HG03521 (cell line): ENCODE measurements around the gene FOXRED2.
"Not testable (repeated sequence)": the region's sequence is repeated elsewhere in the genome, so short reads cannot be mapped to it uniquely, and the experiment has no call there.

Experiments
- ATAC-seq: cut with Tn5 transposase; IDR thresholded peaks from one replicate; pipeline ENCODE4 v1.9.1; 2021; ENCODE audit warnings: mild to moderate bottlenecking, moderate library complexity; ENCODE audit not compliant: unreplicated experiment

Gene FOXRED2

DNA sequence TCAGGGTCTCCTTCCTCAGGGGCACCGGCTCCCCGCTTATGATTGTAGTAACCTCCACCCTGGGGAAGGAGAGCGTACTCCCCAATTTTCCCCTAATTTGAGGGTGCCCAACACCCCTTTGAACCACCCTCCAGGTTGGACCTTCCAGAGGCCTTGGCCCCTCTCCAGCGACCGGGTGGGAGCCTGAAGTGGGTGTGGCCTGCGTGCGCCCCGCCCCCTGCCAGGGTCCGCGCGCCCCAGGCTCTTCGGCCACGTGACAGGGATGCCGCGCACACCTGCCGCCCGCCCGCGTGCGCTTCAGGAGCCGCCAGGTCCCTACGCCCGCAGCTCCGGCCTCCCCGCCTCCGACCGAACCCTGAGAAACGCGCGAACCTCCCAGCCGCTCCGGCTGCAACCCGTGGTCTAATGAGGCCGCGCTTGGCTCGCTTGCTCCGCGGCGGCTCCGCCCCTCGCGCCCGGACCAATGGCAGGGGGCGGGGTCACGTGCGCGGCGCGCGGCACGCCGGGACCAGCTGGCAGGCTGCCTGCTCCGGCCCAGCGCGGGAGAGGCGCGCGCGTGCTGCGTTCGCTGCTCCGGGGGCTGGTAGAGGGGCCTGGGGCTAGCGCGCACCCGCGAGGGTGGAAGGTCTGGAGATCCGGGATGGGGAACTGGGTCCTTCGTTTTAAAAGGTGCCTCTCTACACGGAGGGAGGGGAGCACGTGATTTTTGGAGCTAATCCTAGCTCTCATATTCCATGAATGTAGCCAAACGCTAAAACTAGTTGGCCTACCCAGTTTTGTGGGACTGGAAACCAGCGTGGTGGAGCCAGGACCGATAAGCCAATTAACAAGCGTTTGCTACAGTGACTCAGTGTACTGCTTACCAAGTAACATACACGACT lies at the start of gene FOXRED2:
Gene FOXRED2, minus strand, starts transcription at position 404 of the 881 bp plus-strand sequence. CDS start 618 bp downstream, outside the sequence.
- peak; percentile 84 for ATAC-seq

DNA sequence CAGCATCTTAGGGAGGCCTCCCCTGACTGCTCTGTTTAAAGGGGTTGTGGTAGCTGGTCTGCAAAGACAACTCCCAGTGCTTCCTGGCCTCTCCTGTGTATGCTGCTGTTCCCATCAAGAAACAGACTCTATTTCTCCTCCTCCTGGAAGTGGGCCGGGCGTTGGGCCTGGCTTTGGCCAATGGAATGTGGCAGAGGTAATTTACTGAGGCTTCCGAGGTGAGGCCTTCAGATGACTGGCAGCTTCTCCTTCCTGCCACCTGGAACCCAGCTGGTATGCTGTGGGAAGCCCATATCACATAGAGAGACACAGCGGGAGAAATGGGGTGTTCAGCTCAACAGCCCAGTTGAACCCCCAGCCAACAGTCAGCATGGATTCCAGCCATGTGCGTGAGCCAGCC lies 47.3 kb upstream of the FOXRED2 start:
- ATAC-seq: no peak

DNA sequence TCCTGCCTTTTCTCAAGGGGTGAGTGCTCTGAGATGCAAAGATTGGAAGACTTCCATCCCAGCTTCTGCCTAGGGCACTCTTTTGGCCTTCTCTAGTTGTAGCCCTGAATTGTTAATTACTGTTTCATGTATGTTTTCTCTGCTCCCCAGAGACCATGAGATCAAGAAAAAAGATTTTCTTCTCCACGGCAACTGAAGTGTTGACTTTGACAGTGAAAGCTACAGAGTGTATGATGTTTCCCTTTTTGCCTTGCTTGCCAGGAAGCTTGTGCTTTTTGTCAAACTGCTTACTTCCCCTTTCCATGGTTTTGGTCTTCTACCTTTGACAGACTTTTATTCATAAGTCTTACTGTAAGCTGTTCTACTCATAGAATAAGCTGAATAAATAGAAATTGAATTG lies 45.4 kb upstream of the FOXRED2 start:
- no peak for ATAC-seq

DNA sequence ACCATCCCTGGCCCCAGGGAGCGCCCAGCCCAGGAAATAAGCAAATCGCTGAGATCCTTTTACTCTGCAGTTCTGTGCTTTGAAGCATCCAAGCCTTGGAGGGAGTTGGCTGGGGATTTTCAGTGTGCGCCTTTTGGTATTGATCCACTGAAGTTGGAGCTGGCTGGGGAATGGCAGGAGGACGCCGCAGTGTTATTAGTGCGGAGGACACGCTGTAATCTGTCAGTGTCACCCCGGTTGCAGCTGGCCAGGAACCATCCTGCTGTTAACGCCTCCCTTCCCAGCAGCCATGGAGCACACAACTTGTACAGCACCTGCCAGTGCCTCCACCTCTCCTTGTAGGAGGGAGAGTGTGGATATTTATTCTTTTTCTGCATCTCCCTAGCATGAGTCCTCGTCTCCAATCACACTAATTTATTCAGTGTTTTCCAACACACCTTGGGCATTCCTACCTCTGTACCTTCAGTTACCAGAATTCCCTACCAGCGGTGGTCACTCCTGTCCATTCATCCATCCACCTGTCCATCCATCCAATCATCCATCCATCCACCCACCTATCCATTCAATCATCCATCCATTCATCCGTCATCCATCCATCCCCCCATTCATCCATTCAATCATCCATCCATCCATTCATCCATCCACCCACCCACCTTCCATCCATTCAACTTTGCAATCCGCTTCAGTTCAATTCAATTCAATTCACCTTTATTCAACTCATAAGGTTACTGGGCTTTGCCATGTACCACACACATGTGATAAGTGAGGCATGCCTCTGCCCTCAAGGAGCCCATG lies 44.1 kb upstream of the FOXRED2 start:
- ATAC-seq: no peak

DNA sequence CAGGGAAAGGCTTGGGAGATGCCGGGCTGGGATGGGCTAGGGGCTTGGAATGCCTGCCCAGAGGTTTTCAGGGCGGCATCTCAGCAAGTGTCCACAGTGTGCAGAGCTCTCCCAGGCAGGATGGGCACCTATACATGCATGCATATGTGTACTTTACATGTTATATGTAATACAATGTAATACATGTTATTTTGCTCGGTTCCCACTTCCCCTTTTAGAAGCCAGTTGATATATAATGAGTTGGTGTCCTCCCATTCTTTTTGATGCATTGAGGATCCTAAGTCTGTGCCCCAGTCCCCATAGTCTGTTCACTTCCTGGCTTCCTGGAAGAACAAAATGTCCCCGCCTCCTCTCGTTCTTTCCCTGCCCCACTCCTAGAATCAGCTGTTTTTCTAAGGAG lies 42.2 kb upstream of the FOXRED2 start:
- ATAC-seq: no peak

GRCh38 chr22:36548606-36549005 lies 41.8 kb upstream of the FOXRED2 start:
- no peak for ATAC-seq

GRCh38 chr22:36546932-36547331 lies 40.1 kb upstream of the FOXRED2 start:
- ATAC-seq: no peak

- ATAC-seq: no peak
Measured at GRCh38 chr22:36546092-36546804, 39.4 kb upstream of the FOXRED2 start.

- ATAC-seq: no peak
Measured at GRCh38 chr22:36544107-36544620, 37.3 kb upstream of the FOXRED2 start.

DNA sequence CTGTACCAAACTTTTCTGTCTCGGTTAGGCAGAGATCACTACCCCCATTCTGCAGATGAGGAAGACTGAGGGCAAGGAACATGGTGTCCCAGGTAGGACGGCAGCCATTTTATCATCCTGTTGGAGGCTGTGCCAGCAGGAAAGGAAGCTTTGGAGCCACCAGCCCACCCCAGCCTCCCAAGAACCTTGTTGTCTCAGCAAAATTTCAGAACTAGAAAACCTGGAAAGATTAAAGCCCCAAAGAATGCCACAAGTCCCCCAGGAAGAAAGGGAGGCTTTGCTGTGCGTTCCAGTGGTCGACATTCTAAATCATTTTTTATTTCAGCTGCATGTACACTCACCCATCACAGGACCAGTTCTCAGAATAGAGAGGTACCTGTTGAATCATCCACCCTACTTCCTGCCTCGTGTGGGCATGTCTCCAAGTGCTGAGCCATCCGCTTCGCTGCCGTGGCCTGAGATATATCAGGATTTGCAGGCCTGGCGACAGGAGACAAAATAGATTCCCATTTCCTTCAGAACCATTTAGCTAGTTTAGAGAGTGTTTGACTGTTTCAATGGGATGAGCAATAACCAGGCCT lies 35.1 kb upstream of the FOXRED2 start:
- no peak for ATAC-seq

DNA sequence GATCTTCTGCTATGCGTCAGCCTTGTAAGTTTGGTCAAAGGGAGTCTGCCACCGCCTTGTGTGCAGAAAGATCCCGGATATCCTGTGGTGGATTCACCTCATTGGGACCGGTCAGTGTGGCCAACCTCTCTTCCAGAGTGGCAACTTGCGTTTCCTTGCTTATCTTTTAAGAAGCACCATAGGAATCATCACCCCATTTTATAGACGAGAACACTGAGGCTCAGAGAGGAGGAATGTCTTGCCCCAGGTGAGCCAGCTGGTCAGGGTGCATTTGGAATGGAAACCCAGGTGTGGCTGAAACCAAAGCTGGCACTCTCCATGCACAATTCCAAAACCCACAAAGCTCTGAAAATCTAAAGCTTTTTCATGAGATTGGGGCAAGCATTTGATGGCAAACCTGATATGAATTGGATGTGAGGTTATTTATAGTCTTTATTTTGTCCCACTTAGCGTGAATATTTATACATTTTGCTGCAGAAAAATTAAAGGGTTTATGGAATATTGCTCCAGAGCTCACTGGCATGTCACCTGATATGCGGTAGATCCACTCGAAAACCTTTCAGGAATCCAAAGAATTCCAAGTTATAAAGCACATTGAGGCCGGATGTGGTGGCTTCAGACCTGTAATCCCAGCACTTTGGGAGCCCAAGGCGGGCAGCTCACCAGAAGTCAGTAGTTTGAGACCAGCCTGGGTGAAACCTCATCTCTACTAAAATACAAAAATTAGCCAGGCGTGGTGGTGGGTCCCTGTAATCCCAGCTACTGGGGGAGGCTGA lies 34.2 kb upstream of the FOXRED2 start:
- no peak for ATAC-seq

GRCh38 chr22:36538529-36538928 lies 31.7 kb upstream of the FOXRED2 start:
- ATAC-seq: no peak

GRCh38 chr22:36536717-36537116 lies 29.9 kb upstream of the FOXRED2 start:
- ATAC-seq: no peak

GRCh38 chr22:36533320-36533719 lies 26.5 kb upstream of the FOXRED2 start:
- ATAC-seq: not testable (repeated sequence)

GRCh38 chr22:36532466-36532865 lies 25.6 kb upstream of the FOXRED2 start:
- ATAC-seq: no peak

DNA sequence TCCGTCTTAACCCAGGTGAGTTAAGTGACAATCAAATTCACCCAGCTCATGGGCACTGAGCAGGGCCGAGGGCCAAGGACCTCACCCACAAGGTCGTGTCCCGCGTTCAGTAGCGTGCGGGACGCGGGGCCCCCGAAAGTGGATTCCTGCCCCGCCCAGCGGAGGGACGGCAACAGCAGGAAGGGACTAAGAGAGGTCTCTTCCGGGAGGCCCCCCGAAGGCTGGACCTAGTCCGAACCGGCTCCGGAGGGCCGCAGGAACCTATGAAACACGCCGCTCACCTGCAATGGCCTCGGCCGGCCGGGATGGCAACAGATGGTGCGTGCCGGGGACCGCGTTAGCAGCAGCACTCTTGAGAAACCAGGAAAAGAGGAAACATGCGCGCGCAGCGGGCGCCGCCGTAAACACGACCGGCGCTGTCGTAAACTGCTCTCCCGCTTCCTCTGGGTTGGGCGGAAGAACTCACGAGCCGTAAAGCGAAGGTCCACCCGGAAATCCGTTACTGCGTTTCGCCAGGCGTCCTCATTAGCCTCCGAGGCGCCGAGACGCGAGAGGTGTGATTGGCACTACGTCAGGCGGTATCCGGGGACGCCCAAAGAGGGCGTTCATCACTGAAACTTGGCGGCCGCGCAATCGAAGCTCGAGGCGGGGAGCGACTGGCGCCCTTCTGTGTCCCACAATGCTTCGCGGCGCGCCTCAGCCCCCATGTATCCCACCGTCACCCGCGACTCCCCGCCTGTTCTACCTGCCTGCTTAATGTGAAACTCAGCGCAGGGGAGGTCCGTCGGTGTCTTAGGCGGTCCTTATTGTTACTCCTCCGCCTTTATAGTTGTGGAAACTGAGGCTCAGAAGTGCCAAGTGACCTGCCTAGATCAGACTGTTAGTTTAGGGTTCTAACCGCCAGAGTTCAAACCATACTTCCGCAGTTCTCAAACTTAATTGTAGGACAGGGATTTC lies 22.2 kb upstream of the FOXRED2 start, which contains the start of gene EIF3D:
Gene EIF3D, minus strand, starts transcription at position 372 of the 957 bp plus-strand sequence. CDS start 3,045 bp downstream, outside the sequence.
- ATAC-seq: peak; percentile 94

DNA sequence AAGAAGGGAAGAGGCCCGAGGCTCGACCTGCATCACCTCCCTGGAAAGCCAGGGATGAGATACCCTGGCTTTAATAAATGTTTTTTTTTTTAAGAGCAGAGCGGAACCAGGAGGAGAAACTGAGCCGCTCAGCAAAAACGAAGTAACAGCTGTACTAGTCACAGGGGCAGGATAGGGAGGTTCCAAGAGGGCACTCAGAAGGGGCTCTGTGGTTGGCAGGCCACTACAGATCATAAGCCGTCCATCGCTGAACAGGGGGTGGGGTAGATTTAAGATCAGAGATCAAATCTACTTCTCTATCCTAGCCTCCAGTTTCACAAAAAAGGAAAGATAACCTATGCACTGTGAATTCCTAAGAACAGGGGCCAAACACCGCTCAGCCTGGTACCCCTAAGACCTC lies 21.5 kb upstream of the FOXRED2 start:
- no peak for ATAC-seq

DNA sequence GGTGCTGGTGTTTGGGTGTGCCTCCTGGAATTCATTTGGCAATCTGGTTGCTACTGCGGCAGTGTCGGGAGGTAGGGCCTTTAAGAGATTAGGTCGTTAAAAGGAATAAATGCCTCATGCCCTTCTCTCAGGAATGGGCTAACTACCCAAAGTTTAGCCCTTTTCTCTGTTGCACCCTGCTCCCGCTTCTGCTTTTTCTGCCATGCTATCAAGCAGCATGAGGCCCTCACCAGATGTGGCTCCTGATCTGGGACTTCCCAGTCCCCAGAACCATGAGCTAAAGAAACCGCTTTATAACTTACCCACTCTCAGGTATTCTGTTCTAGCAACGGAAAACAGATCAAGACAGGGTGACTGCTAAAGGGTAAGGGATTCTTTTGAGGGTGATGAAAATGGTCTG lies 15.8 kb upstream of the FOXRED2 start:
- ATAC-seq: no peak

- no peak for ATAC-seq
Measured at GRCh38 chr22:36520423-36520822, 13.6 kb upstream of the FOXRED2 start.
